ENCODE data around the gene ITGAD.

ITGAD gene

GRCh38 chr16:31360251-31360650 is 32.9 kb upstream of the ITGAD start:
- Histone ChIP-seq H3K9ac (ENCODE audit: low read depth, low read length, poor library complexity, severe bottlenecking) (no peak overlapping the region), H3K4me2 (ENCODE audit: low read depth, low read length, poor library complexity, severe bottlenecking) (no peak overlapping the region), H4K20me1 (ENCODE audit: insufficient read depth, low read length, poor library complexity, severe bottlenecking) (no peaks in the 10 kb centered on the region), H3K4me3 (ENCODE audit: low read length, poor library complexity, severe bottlenecking) (no peak overlapping the region), H3K9me2 (replicated peaks; ENCODE audit: low read depth, low read length) (no peaks in the 10 kb centered on the region), H3K79me2 (ENCODE audit: insufficient read depth, low read length) (no peaks in the 10 kb centered on the region), H3K36me3 (ENCODE audit: insufficient read depth, low read length) (no peaks in the 10 kb centered on the region), H3F3A (ENCODE audit: low read depth) (no peaks in the 10 kb centered on the region), H3K4me1 (ENCODE audit: insufficient read depth, low read length, poor library complexity, severe bottlenecking) (peaks cover 4% of the 10 kb centered on the region), H2AFZ (ENCODE audit: low read length) (no peak overlapping the region), H3K9me3 (ENCODE audit: insufficient read depth, low read depth, low read length) (no peaks in the 10 kb centered on the region), H3K27me3 (ENCODE audit: insufficient read depth, low read length, poor library complexity, severe bottlenecking) (no peaks in the 10 kb centered on the region)
- no peak for TF ChIP-seq EZH2phosphoT487 (IDR thresholded peaks at IDR 0.05; ENCODE audit: borderline replicate concordance)
- no peak for TF ChIP-seq CTCF (conservative IDR thresholded peaks at IDR 0.05; ENCODE audit: low read length)

DNA sequence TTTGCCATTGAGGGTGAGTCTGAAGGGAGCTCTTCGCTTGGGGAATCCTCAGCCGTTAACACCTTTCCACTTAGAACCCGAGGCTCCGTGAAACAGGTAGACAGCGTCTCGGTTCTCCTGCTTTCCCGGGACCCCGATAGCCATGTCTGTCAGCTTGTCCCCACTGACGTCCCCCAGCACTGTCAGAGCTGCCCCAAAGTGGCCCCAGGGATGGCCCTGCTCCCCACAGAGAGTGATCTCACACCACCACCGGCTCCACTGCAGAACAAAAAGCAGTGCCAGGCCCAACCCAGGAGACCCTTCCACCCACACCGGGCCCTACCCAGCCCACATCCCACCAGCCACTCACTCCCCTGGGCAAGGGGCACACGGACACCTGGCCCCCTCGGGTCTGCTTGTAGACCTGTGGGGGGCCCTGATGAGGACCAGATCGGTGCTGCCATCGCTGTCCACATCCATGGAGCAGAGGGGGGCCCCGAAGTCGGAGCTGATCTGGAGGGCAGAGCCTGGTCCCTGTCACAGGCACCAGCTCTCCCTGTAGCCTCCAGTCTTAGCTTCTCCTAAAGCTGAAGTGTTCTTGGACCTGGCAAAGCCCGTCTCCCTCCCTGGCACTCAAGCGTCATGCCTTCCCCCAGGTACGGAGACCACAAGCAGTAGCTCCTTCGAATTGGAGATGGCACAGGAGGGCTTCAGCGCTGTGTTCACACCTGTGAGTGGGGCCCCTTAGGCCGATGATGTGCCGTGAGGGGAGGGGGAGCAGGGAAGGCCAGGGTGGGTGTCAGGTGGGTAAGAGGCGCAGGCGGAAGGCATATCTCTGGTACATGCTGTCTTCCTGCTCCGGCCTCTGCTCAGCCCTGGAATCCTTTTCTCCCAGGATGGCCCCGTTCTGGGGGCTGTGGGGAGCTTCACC is 31.7 kb upstream of the ITGAD start:
- Histone ChIP-seq H4K20me1 (ENCODE audit: insufficient read depth, low read length, poor library complexity, severe bottlenecking) (no peaks in the 10 kb centered on the region), H3K4me2 (ENCODE audit: low read depth, low read length, poor library complexity, severe bottlenecking) (no peak overlapping the region), H3K9me3 (ENCODE audit: insufficient read depth, low read depth, low read length) (no peaks in the 10 kb centered on the region), H3K9me2 (replicated peaks; ENCODE audit: low read depth, low read length) (no peaks in the 10 kb centered on the region), H3K79me2 (ENCODE audit: insufficient read depth, low read length) (no peaks in the 10 kb centered on the region), H3K36me3 (ENCODE audit: insufficient read depth, low read length) (no peaks in the 10 kb centered on the region), H3K4me3 (ENCODE audit: low read length, poor library complexity, severe bottlenecking) (no peak overlapping the region), H3K27me3 (ENCODE audit: insufficient read depth, low read length, poor library complexity, severe bottlenecking) (no peaks in the 10 kb centered on the region), H3K4me1 (ENCODE audit: insufficient read depth, low read length, poor library complexity, severe bottlenecking) (peaks cover under 1% of the 10 kb centered on the region), H3K9ac (ENCODE audit: low read depth, low read length, poor library complexity, severe bottlenecking) (no peak overlapping the region), H3F3A (ENCODE audit: low read depth) (no peaks in the 10 kb centered on the region), H2AFZ (ENCODE audit: low read length) (no peak overlapping the region)
- TF ChIP-seq CTCF (conservative IDR thresholded peaks at IDR 0.05; ENCODE audit: low read length) (no peak), EZH2phosphoT487 (IDR thresholded peaks at IDR 0.05; ENCODE audit: borderline replicate concordance) (no peak)

- peaks cover 7% of the 10 kb centered on the region for H3K4me1 ChIP-seq (ENCODE audit: insufficient read depth, low read length, poor library complexity, severe bottlenecking)
- H3K27me3 ChIP-seq (ENCODE audit: insufficient read depth, low read length, poor library complexity, severe bottlenecking), result no peaks in the 10 kb centered on the region
- H3K36me3 ChIP-seq (ENCODE audit: insufficient read depth, low read length), result no peaks in the 10 kb centered on the region
- H3K4me3 ChIP-seq (ENCODE audit: low read length, poor library complexity, severe bottlenecking), result no peak overlapping the region
- H3K79me2 ChIP-seq (ENCODE audit: insufficient read depth, low read length), result no peaks in the 10 kb centered on the region
- H4K20me1 ChIP-seq (ENCODE audit: insufficient read depth, low read length, poor library complexity, severe bottlenecking), result no peaks in the 10 kb centered on the region
- no peaks in the 10 kb centered on the region for H3F3A ChIP-seq (ENCODE audit: low read depth)
- H3K9me2 ChIP-seq (replicated peaks; ENCODE audit: low read depth, low read length), result no peaks in the 10 kb centered on the region
- no peak overlapping the region for H3K4me2 ChIP-seq (ENCODE audit: low read depth, low read length, poor library complexity, severe bottlenecking)
- TF ChIP-seq CTCF (conservative IDR thresholded peaks at IDR 0.05; ENCODE audit: low read length) (no peak), EZH2phosphoT487 (IDR thresholded peaks at IDR 0.05; ENCODE audit: borderline replicate concordance) (no peak)
- H3K9ac ChIP-seq (ENCODE audit: low read depth, low read length, poor library complexity, severe bottlenecking), result no peak overlapping the region
- no peaks in the 10 kb centered on the region for H3K9me3 ChIP-seq (ENCODE audit: insufficient read depth, low read depth, low read length)
- no peak overlapping the region for H2AFZ ChIP-seq (ENCODE audit: low read length)
These were observed 30.4 kb upstream of the ITGAD start for GRCh38 chr16:31362476-31363405.

Measured in Loucy (cell line).